Mucosa of descending colon (tissue), 3 donors: ENCODE data around the gene ALDH1A2. TPM values are rescaled to one million over a fixed set of nuclear protein-coding genes. Genes with fewer than 3 reads are reported as not detected.

ENCODE experiments used
- ATAC-seq: fragments of 200-7000 bp; cut with Tn5 transposase; one replicate; pipeline ENCODE4 v1.9.1; 2020; ENCODE audit warnings: mild to moderate bottlenecking, moderate library complexity
- DNase-seq, 3 donors: peaks; one replicate each; pipeline ENCODE4 v3.0.0-alpha.2; 2020
- H3K36me3 ChIP-seq: fragments of 200-600 bp; one replicate; pipeline ENCODE4 v1.8.0; 2021; ENCODE audit warnings: low read depth, mild to moderate bottlenecking
- H3K4me1 ChIP-seq: fragments of 200-600 bp; one replicate; pipeline ENCODE4 v1.8.0; 2021; ENCODE audit warnings: low read depth, mild to moderate bottlenecking
- H3K4me3 ChIP-seq: fragments of 200-600 bp; one replicate; pipeline ENCODE4 v1.8.0; 2021; ENCODE audit warnings: mild to moderate bottlenecking
- H3K9me3 ChIP-seq: fragments of 200-600 bp; one replicate; pipeline ENCODE4 v1.8.0; 2021; ENCODE audit warnings: mild to moderate bottlenecking
- CTCF ChIP-seq: fragments of 200-600 bp; IDR thresholded peaks from one replicate; pipeline ENCODE4 v1.8.0; 2022; ENCODE audit warnings: antibody characterized with exemption, mild to moderate bottlenecking
- intact Hi-C, 2 donors: fragments of 100-400 bp; cut with DNase I in 1 of 2; cut with micrococcal nuclease in 1 of 2; formaldehyde crosslinking; loops; one replicate each; pipeline versions ENCODE4 v1.11.0 to v1.11.1; 2022; cut with DNase I, micrococcal nuclease
- total RNA-seq, 3 donors: library from RNA; stranded (reverse); fragmentation: NEBNext Ultra II Directional in 2 of 3; extraction: Animal tissue kit (Norgen Biotek cat#: 25700) in 2 of 3; gene quantifications; one replicate each; pipeline versions ENCODE4 v1.2.1 to v1.2.4, GENCODE V29; 2021 to 2023
- donor health status: DM: no; HTN: no; CAD: no; lungs with moderate emphysema.
- donor health status: DM: no; HTN: no; CAD: no.
- donor health status: DM: no; HTN: yes; CAD: no.

Gene ALDH1A2
- total RNA-seq, 3 donors from 2014 or later = 0.55 to 8.6 (median 4.3) TPM

- TF ChIP-seq CTCF = no peak
- DNase-seq (no peak), ATAC-seq (no peak)
- Histone ChIP-seq H3K4me1 (no peaks in the 10 kb centered on the region), H3K4me3 (no peak overlapping the region), H3K36me3 (no peaks in the 10 kb centered on the region), H3K9me3 (no peaks in the 10 kb centered on the region)
- intact Hi-C loops = no loop called here
These were observed 161.9 kb downstream of the ALDH1A2 start for GRCh38 chr15:57903626-57904025.

Other genes starting within 250 kb of the ALDH1A2 start
- 1 to 10 TPM in 1 of 3 donors, under 1 TPM in 2; 0.09 to 2.0 (median 0.89) TPM for gene AQP9, start 72.7 kb upstream of the ALDH1A2 start, total RNA-seq